ENCODE measurements around the gene TNKS2.
"Not testable (repeated sequence)": the region's sequence is repeated elsewhere in the genome, so short reads cannot be mapped to it uniquely, and the experiment has no call there.

TNKS2 gene

DNA sequence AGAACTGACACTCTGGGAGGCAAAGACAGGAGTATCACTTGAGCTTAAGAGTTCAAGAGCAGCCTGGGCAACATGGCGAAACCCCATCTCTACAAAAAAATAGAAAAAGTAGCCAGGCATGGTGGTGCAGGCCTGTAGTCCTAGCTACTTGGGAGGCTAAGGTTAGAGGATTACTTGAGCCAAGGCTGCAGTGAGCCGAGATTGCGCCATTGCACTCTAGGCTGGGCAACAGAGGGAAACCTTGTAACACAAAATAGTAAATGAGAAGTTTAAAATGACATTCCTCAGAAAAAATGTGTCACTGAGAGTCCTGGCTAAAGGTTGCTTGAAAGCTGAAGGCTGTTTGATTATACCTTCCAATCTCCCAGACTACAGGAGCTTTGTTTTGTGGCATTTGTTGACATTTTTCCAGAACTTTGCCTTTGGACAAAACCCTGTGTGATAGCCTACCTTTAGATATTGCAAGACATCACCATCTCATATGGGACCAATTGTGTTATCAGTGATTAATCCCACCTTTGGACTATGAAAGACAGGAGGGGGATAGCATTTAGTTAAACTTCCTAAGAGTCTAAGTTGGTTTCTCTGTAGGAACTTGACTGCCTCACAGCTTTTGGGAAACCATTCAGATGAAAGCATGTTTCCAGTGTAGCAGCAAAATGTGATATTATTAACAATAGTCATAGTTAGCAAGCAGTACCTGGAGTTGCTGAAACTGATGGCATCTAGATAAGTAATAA, 5.3 kb downstream of the TNKS2 start:
- TF ChIP-seq, protein P1, sequence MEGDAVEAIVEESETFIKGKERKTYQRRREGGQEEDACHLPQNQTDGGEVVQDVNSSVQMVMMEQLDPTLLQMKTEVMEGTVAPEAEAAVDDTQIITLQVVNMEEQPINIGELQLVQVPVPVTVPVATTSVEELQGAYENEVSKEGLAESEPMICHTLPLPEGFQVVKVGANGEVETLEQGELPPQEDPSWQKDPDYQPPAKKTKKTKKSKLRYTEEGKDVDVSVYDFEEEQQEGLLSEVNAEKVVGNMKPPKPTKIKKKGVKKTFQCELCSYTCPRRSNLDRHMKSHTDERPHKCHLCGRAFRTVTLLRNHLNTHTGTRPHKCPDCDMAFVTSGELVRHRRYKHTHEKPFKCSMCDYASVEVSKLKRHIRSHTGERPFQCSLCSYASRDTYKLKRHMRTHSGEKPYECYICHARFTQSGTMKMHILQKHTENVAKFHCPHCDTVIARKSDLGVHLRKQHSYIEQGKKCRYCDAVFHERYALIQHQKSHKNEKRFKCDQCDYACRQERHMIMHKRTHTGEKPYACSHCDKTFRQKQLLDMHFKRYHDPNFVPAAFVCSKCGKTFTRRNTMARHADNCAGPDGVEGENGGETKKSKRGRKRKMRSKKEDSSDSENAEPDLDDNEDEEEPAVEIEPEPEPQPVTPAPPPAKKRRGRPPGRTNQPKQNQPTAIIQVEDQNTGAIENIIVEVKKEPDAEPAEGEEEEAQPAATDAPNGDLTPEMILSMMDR (IDR thresholded peaks at IDR 0.05; ENCODE audit: insufficient read depth, low read length, poor library complexity, severe bottlenecking) = no peak
- no peak for TF ChIP-seq EZH2phosphoT487 (conservative IDR thresholded peaks at IDR 0.05; ENCODE audit: low read length)
- Histone ChIP-seq H3K9ac (ENCODE audit: low read length) (no peak overlapping the region), H3K9me3 (ENCODE audit: insufficient read depth, low read length) (no peaks in the 10 kb centered on the region), H3K27me3 (ENCODE audit: low read length) (no peaks in the 10 kb centered on the region), H3F3A (ENCODE audit: insufficient read depth) (peaks cover 4% of the 10 kb centered on the region; the same call in 1 of the 2 replicates), H3K27ac (ENCODE audit: low read depth, low read length) (no peak overlapping the region), H3K9me2 (replicated peaks; ENCODE audit: insufficient read depth, low read length) (no peaks in the 10 kb centered on the region), H3K4me3 (ENCODE audit: insufficient read depth, low read length, poor library complexity, severe bottlenecking) (no peak overlapping the region), H3K36me3 (ENCODE audit: low read length) (peaks cover 4% of the 10 kb centered on the region; the same call in 1 of the 2 replicates), H3K79me2 (ENCODE audit: insufficient read depth, low read length) (peaks cover 84% of the 10 kb centered on the region), H2AFZ (ENCODE audit: low read depth, low read length, severe bottlenecking) (no peak overlapping the region), H4K20me1 (ENCODE audit: low read depth, low read length) (peaks cover 27% of the 10 kb centered on the region), H3K4me2 (ENCODE audit: low read depth, low read length, poor library complexity, severe bottlenecking) (no peak overlapping the region)

DNA sequence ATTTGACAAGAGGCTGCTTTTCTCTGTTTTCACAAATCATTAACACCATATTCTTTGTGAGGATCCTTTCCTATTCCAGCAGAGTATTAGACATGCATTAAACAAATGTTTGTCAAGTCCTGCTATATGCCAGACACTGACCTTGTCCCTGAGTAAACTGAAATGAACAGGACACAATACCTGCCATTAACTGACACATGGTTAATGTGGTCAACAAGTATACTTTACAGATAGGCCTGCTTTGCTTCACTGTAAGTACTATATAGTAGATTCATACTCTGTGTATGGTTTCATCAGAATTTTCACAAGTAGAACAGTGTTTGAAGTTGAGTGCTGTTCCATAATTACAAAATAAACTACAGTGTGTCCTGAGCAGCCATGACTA, 5.9 kb downstream of the TNKS2 start:
- Histone ChIP-seq H2AFZ (ENCODE audit: low read depth, low read length, severe bottlenecking) (no peak overlapping the region), H3K27me3 (ENCODE audit: low read length) (no peaks in the 10 kb centered on the region), H3K79me2 (ENCODE audit: insufficient read depth, low read length) (peaks cover 84% of the 10 kb centered on the region), H3K27ac (ENCODE audit: low read depth, low read length) (no peak overlapping the region), H3K4me3 (ENCODE audit: insufficient read depth, low read length, poor library complexity, severe bottlenecking) (no peak overlapping the region), H3K9ac (ENCODE audit: low read length) (no peak overlapping the region), H4K20me1 (ENCODE audit: low read depth, low read length) (peaks cover 27% of the 10 kb centered on the region), H3K4me2 (ENCODE audit: low read depth, low read length, poor library complexity, severe bottlenecking) (no peak overlapping the region), H3K9me2 (replicated peaks; ENCODE audit: insufficient read depth, low read length) (no peaks in the 10 kb centered on the region), H3K36me3 (ENCODE audit: low read length) (peaks cover 4% of the 10 kb centered on the region; the same call in 1 of the 2 replicates), H3K9me3 (ENCODE audit: insufficient read depth, low read length) (no peaks in the 10 kb centered on the region), H3F3A (ENCODE audit: insufficient read depth) (peaks cover under 1% of the 10 kb centered on the region; the same call in 1 of the 2 replicates)
- TF ChIP-seq, protein P1 (IDR thresholded peaks at IDR 0.05; ENCODE audit: insufficient read depth, low read length, poor library complexity, severe bottlenecking) = no peak
- TF ChIP-seq EZH2phosphoT487 (conservative IDR thresholded peaks at IDR 0.05; ENCODE audit: low read length) = no peak

DNA sequence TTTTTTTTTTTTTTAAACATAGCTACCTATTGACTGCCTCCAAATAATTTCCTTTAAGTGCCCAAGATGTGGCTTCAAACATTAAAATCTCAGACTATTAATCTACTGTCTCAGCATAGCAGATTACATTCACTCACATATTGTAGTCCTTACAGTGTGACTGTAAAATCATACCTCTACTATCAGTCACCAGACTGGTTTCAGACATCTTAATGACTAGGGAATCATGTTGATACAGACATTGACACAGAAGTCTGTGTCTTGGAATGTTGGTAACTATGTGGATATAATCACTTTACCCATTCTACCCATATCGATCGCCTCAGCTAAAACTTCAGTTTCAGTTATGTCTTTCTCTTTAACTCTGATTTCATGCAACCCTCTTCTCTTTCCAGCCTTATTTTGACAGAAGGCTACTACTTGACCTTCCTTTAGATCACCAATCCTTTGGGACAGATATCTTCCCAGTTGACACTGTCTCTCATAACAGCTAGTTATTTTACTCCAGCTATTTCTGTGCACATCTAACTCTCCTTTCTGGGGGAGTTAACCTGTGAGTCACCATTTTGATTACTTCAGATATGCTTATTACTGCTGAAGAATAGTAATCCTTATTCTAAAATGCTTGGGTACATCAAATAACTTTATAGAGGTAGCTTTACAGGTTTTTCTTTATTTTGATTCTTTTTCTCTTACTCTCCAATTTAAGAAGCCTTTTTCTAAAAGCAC, 7.0 kb downstream of the TNKS2 start:
- peaks cover 22% of the 10 kb centered on the region for H4K20me1 ChIP-seq (ENCODE audit: low read depth, low read length)
- H3K79me2 ChIP-seq (ENCODE audit: insufficient read depth, low read length) = peaks cover 81% of the 10 kb centered on the region
- H3K4me2 ChIP-seq (ENCODE audit: low read depth, low read length, poor library complexity, severe bottlenecking) = no peak overlapping the region

DNA sequence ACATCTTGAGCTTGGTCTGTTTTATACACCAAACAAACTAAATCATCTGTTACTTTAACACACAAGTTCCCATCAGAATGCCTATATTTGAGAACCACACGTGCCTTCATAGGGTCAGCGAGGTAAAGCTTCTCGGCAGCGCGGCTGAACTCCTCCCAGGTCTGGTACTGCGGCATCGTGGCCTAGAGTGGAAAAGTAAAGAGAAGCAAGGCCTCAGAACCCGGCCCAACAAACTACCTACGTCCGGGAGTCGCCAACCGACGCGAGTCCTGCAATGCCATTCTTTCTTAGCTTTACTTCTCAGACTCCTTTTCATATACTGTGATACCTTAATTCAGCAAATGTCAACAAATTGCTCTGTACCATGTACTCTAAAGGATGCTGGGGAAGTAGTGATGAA, 9.0 kb downstream of the TNKS2 start:
- peaks cover 76% of the 10 kb centered on the region for H3K79me2 ChIP-seq (ENCODE audit: insufficient read depth, low read length)
- not testable (repeated sequence) for H3K9me3 ChIP-seq (ENCODE audit: insufficient read depth, low read length); H3K9me2 ChIP-seq (replicated peaks; ENCODE audit: insufficient read depth, low read length); H3K4me3 ChIP-seq (ENCODE audit: insufficient read depth, low read length, poor library complexity, severe bottlenecking); H3K9ac ChIP-seq (ENCODE audit: low read length); H3F3A ChIP-seq (ENCODE audit: insufficient read depth); H3K27ac ChIP-seq (ENCODE audit: low read depth, low read length); H4K20me1 ChIP-seq (ENCODE audit: low read depth, low read length); H2AFZ ChIP-seq (ENCODE audit: low read depth, low read length, severe bottlenecking); H3K27me3 ChIP-seq (ENCODE audit: low read length); H3K4me2 ChIP-seq (ENCODE audit: low read depth, low read length, poor library complexity, severe bottlenecking); H3K36me3 ChIP-seq (ENCODE audit: low read length)

More for the DNA sequence above, 7.0 kb downstream of the TNKS2 start:
- H3K9ac ChIP-seq (ENCODE audit: low read length) = no peak overlapping the region
- H3K9me2 ChIP-seq (replicated peaks; ENCODE audit: insufficient read depth, low read length) = no peaks in the 10 kb centered on the region
- TF ChIP-seq EZH2phosphoT487 (conservative IDR thresholded peaks at IDR 0.05; ENCODE audit: low read length) = no peak
- TF ChIP-seq, protein P1 (IDR thresholded peaks at IDR 0.05; ENCODE audit: insufficient read depth, low read length, poor library complexity, severe bottlenecking) = no peak
- H3F3A ChIP-seq (ENCODE audit: insufficient read depth) = no peaks in the 10 kb centered on the region
- no peaks in the 10 kb centered on the region for H3K9me3 ChIP-seq (ENCODE audit: insufficient read depth, low read length)
- H3K27me3 ChIP-seq (ENCODE audit: low read length) = no peaks in the 10 kb centered on the region
- H3K4me3 ChIP-seq (ENCODE audit: insufficient read depth, low read length, poor library complexity, severe bottlenecking) = no peak overlapping the region
- H3K27ac ChIP-seq (ENCODE audit: low read depth, low read length) = no peak overlapping the region
- no peak overlapping the region for H2AFZ ChIP-seq (ENCODE audit: low read depth, low read length, severe bottlenecking)
- peaks cover 4% of the 10 kb centered on the region; the same call in 1 of the 2 replicates for H3K36me3 ChIP-seq (ENCODE audit: low read length)

All from SU-DHL-6 (cell line).